Esophagus muscularis mucosa (tissue), 4 donors: ENCODE measurements around the gene SLC25A10. TPM values are rescaled to one million over a fixed set of nuclear protein-coding genes. Genes with fewer than 3 reads are reported as not detected.
A peak's percentile ranks its signal among the peaks of the same experiment; 100 is the strongest.
"Not testable (repeated sequence)": the region's sequence is repeated elsewhere in the genome, so short reads cannot be mapped to it uniquely, and the experiment has no call there.

Source experiments
- DNase-seq: peaks from one replicate; pipeline ENCODE4 v3.0.0-alpha.2; 2017; ENCODE audit errors: extremely low spot score
- H3K27ac ChIP-seq, 4 donors: fragments of 200-600 bp; sonication (generic); replicated peaks in 1 of 4; 1 replicate in 3 of 4; 2 replicates in 1 of 4; pipeline ENCODE4 v1.5.1; 2016 to 2019; ENCODE audit warnings: mild to moderate bottlenecking in 1 of 4
- H3K27me3 ChIP-seq, 4 donors: fragments of 200-600 bp; sonication (generic); one replicate each; pipeline versions ENCODE4 v1.5.1 to v1.6.0; 2016 to 2019
- H3K36me3 ChIP-seq, 4 donors: fragments of 200-600 bp; sonication (generic); one replicate each; pipeline ENCODE4 v1.5.1; 2016 to 2019
- H3K4me1 ChIP-seq, 4 donors: fragments of 200-600 bp; sonication (generic); one replicate each; pipeline ENCODE4 v1.5.1; 2016 to 2019
- H3K4me3 ChIP-seq, 4 donors: fragments of 200-600 bp; sonication (generic); 1 replicate in 2 of 4; 2 replicates in 2 of 4; pipeline ENCODE4 v1.5.1; 2016 to 2019; ENCODE audit warnings: mild to moderate bottlenecking in 4 of 4, moderate library complexity in 1 of 4
- H3K9me3 ChIP-seq, 4 donors: fragments of 200-600 bp; sonication (generic); 1 replicate in 3 of 4; 2 replicates in 1 of 4; pipeline ENCODE4 v1.5.1; 2016 to 2019
- EP300 ChIP-seq: sonication (generic); formaldehyde crosslinking; IDR thresholded peaks from one replicate; pipeline ENCODE4 v1.6.1; 2017; ENCODE audit warnings: antibody characterized with exemption
- POLR2A ChIP-seq: fragments of 450-650 bp; IDR thresholded peaks from one replicate; pipeline ENCODE4 v1.6.1; 2017; ENCODE audit warnings: antibody characterized with exemption, moderate library complexity, mild to moderate bottlenecking, low read depth
- POLR2AphosphoS5 ChIP-seq, 2 donors: sonication (generic); formaldehyde crosslinking; IDR thresholded peaks; one replicate each; pipeline ENCODE4 v1.6.1; 2017; ENCODE audit warnings: antibody characterized with exemption in 2 of 2
- WGBS: methylation state at CpG from one replicate; pipeline ENCODE4 v1.1.5; 2018; 5-methylcytosine and 5-hydroxymethylcytosine counted together
- intact Hi-C: fragments of 100-400 bp; cut with DNase I; formaldehyde crosslinking; loops from one replicate; pipeline ENCODE4 v1.15.1; 2023
- total RNA-seq, 4 donors: library from RNA; depleted of rRNA; stranded (reverse); fragments of >200 nt; gene quantifications; one replicate each; pipeline versions ENCODE4 v1.1.0 to v1.2.1, GENCODE V29; 2016
- TF ChIP-seq, protein P1 (sequence below), 3 experiments: fragments of 200-600 bp in 2 of 3; fragments of 450-650 bp in 1 of 3; sonication (generic) in 2 of 3; IDR thresholded peaks; one replicate each; pipeline ENCODE4 v1.5.1; 2017 to 2019; ENCODE audit warnings: antibody characterized with exemption in 3 of 3, mild to moderate bottlenecking in 2 of 3, moderate library complexity in 1 of 3

Gene SLC25A10
- total RNA-seq, 4 donors from 2014 or later = 2.1 to 5.5 (median 4.8) TPM

DNA sequence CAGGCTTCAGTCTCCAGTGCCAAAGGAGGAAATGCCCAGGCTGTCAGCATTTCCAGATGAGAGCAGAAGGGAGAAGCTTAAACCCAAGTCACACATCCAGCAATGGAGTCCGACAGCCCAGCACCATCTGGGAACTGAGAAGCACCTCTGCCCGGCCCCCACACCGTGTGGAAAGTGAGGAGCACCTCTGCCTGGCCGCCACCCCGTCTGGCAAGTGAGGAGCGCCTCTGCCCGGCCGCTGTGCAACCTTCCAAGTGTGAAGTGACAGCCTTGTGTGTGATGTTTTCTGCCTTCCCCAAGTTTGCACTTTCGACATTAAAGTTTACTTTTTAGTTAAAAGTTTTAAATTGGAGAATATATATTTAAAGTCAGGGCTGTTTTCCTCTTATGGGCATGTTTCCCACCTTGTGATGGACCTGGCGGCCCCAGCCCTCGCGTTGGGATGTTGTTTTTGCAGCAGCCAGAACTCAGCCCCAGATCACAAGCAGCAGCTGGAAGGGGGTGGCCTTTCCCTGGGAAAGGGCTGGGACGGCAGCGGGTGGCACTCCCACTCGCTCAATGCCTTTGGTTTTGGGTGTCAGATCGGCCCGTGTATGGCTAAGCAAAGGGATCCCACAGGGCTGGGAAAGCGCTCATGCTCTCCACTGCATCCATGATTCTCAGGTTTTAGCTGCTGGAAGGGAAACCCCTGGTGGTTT is 38.4 kb upstream of the SLC25A10 start:
- peaks cover 27 to 61% (median 59%) of the 10 kb centered on the region in 4 donors for H3K36me3 ChIP-seq
- no peak overlapping the region for H3K27ac ChIP-seq
- H3K9me3 ChIP-seq = no peaks in the 10 kb centered on the region
- 80% methylated on average over 17 of the region's 18 CpGs for WGBS
- DNase-seq = no peak
- H3K4me1 ChIP-seq = peaks cover 3 to 10% (median 5%) of the 10 kb centered on the region in 4 donors
- TF ChIP-seq EP300 (no peak), POLR2A (no peak), POLR2AphosphoS5 (IDR thresholded peaks at IDR 0.05) (no peak)
- TF ChIP-seq, protein P1, sequence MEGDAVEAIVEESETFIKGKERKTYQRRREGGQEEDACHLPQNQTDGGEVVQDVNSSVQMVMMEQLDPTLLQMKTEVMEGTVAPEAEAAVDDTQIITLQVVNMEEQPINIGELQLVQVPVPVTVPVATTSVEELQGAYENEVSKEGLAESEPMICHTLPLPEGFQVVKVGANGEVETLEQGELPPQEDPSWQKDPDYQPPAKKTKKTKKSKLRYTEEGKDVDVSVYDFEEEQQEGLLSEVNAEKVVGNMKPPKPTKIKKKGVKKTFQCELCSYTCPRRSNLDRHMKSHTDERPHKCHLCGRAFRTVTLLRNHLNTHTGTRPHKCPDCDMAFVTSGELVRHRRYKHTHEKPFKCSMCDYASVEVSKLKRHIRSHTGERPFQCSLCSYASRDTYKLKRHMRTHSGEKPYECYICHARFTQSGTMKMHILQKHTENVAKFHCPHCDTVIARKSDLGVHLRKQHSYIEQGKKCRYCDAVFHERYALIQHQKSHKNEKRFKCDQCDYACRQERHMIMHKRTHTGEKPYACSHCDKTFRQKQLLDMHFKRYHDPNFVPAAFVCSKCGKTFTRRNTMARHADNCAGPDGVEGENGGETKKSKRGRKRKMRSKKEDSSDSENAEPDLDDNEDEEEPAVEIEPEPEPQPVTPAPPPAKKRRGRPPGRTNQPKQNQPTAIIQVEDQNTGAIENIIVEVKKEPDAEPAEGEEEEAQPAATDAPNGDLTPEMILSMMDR (IDR thresholded peaks at IDR 0.05) = no peak
- intact Hi-C loops = no loop called here
- H3K4me3 ChIP-seq = no peak overlapping the region
- no peaks in the 10 kb centered on the region for H3K27me3 ChIP-seq

DNA sequence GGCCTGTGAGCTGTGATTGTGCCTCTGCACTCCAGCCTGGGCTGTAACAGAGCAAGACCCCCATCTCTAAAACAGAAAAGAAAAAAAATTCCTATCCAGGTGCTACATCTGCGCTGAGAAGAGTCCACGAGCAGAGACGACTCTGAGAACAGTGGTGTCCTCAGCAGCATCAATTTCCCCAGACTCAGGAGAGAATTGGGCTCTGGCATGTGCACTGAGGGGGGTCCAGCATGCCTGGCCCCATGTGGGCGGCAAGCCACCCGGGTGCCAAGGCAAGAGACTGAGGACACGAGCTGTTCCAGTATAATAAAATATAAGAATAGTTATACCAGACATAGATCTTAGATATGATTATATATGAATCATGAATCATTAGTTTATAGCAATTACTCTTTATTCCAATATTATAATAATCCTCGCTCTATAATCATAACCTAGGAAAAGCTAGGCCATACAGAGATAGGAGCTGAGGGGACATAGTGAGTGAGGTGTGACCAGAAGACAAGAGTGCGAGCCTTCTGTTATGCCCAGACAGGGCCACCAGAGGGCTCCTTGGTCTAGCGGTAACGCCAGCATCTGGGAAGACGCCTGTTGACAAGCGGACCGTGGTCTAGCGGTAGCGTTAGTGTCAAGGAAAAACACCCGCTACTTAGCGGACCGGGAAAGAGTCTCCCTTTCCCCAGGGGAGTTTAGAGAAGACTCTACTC is 36.4 kb upstream of the SLC25A10 start:
- intact Hi-C loops, H3K9me3 ChIP-seq: not testable (repeated sequence)

DNA sequence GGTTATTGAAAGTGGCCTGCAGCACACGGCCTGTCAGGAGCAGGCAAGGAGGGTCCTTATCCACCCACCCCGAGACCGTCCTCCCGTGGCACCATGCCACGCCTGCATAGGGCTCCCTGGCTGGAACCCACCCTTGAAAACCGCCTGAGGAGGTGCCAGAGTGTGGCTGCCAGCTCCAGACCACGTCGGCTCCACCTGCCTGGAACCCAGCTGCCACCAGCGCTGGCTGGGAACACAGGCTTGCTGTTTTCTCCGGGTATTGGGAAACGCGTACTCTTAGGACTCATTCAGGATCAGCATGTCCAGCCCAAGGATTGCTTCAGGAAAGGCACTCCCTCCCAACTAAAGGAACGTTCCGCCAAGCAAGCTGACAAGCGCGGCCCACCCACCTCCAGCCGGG is 35.2 kb upstream of the SLC25A10 start:
- Histone ChIP-seq H3K4me3 (no peak overlapping the region), H3K9me3 (no peaks in the 10 kb centered on the region), H3K36me3 (peaks cover 22 to 48% (median 36%) of the 10 kb centered on the region in 4 donors), H3K27me3 (no peaks in the 10 kb centered on the region), H3K4me1 (peaks cover 7 to 13% (median 9%) of the 10 kb centered on the region in 4 donors), H3K27ac (no peak overlapping the region)
- TF ChIP-seq, protein P1 (IDR thresholded peaks at IDR 0.05) = no peak
- TF ChIP-seq EP300 = no peak
- no peak for TF ChIP-seq POLR2AphosphoS5 (IDR thresholded peaks at IDR 0.05)
- TF ChIP-seq POLR2A = no peak
- WGBS = 90% methylated on average over 16 of the region's 17 CpGs
- DNase-seq = no peak
- intact Hi-C loops = no loop called here

More for the DNA sequence above, 36.4 kb upstream of the SLC25A10 start:
- H3K4me3 ChIP-seq, H3K27ac ChIP-seq, H3K4me1 ChIP-seq, DNase-seq, H3K27me3 ChIP-seq: not testable (repeated sequence)
- TF ChIP-seq, protein P1 (IDR thresholded peaks at IDR 0.05) = peak; percentile 43 to 70 (median 69)
- peak in 1 of 2 donors; percentile 6 for TF ChIP-seq POLR2AphosphoS5 (IDR thresholded peaks at IDR 0.05)
- WGBS = 40% methylated on average over 18 of the region's 18 CpGs
- peaks cover 27 to 48% (median 41%) of the 10 kb centered on the region in 4 donors for H3K36me3 ChIP-seq

DNA sequence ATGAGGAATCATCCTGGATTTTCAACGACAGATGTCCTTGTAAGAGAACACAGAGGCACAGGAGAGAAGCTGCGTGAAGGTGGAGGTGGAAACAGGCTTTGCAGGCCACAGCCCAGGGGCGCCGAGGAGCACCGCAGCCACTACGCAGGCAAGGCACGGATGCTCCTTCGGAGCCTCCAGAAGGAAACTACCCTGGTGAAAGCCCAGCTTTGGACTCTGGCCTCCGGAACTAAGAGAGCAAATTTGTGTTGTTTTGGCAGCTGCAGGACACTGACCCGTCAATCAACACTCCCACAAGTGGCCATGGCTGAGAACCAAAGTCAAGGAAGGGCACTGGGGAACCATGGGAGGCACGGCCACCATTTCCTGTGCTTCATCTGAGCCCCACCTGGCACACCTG is 31.9 kb upstream of the SLC25A10 start:
- WGBS = 83% methylated on average over 10 of the region's 11 CpGs
- Histone ChIP-seq H3K27me3 (no peaks in the 10 kb centered on the region), H3K4me3 (no peak overlapping the region), H3K4me1 (peaks cover 23 to 37% (median 31%) of the 10 kb centered on the region in 4 donors), H3K36me3 (peaks cover 0 to 21% (median 10%) of the 10 kb centered on the region in 4 donors), H3K9me3 (no peaks in the 10 kb centered on the region), H3K27ac (no peak overlapping the region)
- intact Hi-C loops = no loop called here
- TF ChIP-seq, protein P1 (IDR thresholded peaks at IDR 0.05) = no peak
- TF ChIP-seq POLR2AphosphoS5 (IDR thresholded peaks at IDR 0.05) (no peak), POLR2A (no peak), EP300 (no peak)
- no peak for DNase-seq
